ENCODE data around the gene ADAMTS12.

The ADAMTS12 gene

GRCh38 chr5:33576726-33577590, 314.8 kb downstream of the ADAMTS12 start:
- Histone ChIP-seq H3K27me3 (ENCODE audit: low read depth, low read length) (no peaks in the 10 kb centered on the region), H2AFZ (ENCODE audit: low read depth, low read length) (no peak overlapping the region), H3K4me2 (ENCODE audit: low read length) (no peak overlapping the region), H4K20me1 (ENCODE audit: insufficient read depth, low read length) (no peaks in the 10 kb centered on the region), H3K27ac (ENCODE audit: low read length) (no peak overlapping the region), H3K4me3 (ENCODE audit: low read length) (no peak overlapping the region), H3K4me1 (ENCODE audit: low read length) (no peaks in the 10 kb centered on the region), H3K79me2 (ENCODE audit: low read length) (no peaks in the 10 kb centered on the region), H3K36me3 (replicated peaks; ENCODE audit: low read depth, low read length) (peaks cover 5% of the 10 kb centered on the region), H3K9ac (ENCODE audit: low read length) (no peak overlapping the region), H3K9me3 (ENCODE audit: insufficient read depth, low read length) (peaks cover 15% of the 10 kb centered on the region)
- TF ChIP-seq EZH2phosphoT487 (IDR thresholded peaks at IDR 0.05; ENCODE audit: low read depth), result no peak
- TF ChIP-seq, protein P1, sequence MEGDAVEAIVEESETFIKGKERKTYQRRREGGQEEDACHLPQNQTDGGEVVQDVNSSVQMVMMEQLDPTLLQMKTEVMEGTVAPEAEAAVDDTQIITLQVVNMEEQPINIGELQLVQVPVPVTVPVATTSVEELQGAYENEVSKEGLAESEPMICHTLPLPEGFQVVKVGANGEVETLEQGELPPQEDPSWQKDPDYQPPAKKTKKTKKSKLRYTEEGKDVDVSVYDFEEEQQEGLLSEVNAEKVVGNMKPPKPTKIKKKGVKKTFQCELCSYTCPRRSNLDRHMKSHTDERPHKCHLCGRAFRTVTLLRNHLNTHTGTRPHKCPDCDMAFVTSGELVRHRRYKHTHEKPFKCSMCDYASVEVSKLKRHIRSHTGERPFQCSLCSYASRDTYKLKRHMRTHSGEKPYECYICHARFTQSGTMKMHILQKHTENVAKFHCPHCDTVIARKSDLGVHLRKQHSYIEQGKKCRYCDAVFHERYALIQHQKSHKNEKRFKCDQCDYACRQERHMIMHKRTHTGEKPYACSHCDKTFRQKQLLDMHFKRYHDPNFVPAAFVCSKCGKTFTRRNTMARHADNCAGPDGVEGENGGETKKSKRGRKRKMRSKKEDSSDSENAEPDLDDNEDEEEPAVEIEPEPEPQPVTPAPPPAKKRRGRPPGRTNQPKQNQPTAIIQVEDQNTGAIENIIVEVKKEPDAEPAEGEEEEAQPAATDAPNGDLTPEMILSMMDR (IDR thresholded peaks at IDR 0.05; ENCODE audit: low read depth, low read length), result no peak

DNA sequence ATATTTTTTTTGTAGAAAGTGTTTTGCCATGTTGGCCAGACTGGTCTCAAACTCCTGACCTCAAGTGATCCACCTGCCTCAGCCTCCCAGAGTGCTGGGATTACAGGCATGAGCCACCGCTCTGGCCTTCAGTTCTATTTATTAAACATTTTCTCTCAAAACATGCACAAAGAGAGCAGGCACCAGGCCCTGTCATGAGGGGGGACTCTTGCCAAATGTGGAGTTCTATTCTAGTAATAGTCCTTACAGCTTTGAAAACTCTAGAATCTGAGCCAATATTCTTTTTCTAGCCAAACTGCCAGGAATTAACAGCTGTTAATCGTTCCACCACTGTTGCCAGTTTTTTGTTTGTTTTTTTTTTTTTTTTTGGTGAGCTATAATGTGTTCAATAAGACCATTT, 326.5 kb downstream of the ADAMTS12 start:
- H3K4me2 ChIP-seq (ENCODE audit: low read length), result no peak overlapping the region
- no peak overlapping the region for H3K4me3 ChIP-seq (ENCODE audit: low read length)
- no peaks in the 10 kb centered on the region for H4K20me1 ChIP-seq (ENCODE audit: insufficient read depth, low read length)
- no peaks in the 10 kb centered on the region for H3K27me3 ChIP-seq (ENCODE audit: low read depth, low read length)
- no peak overlapping the region for H3K9ac ChIP-seq (ENCODE audit: low read length)
- no peak overlapping the region for H2AFZ ChIP-seq (ENCODE audit: low read depth, low read length)
- H3K9me3 ChIP-seq (ENCODE audit: insufficient read depth, low read length), result no peaks in the 10 kb centered on the region
- H3K79me2 ChIP-seq (ENCODE audit: low read length), result no peaks in the 10 kb centered on the region
- H3K27ac ChIP-seq (ENCODE audit: low read length), result no peak overlapping the region
- TF ChIP-seq, protein P1 (IDR thresholded peaks at IDR 0.05; ENCODE audit: low read depth, low read length), result no peak
- TF ChIP-seq EZH2phosphoT487 (IDR thresholded peaks at IDR 0.05; ENCODE audit: low read depth), result no peak
- H3K36me3 ChIP-seq (replicated peaks; ENCODE audit: low read depth, low read length), result no peaks in the 10 kb centered on the region
- H3K4me1 ChIP-seq (ENCODE audit: low read length), result no peaks in the 10 kb centered on the region

GRCh38 chr5:33563983-33564908, 327.5 kb downstream of the ADAMTS12 start:
- no peaks in the 10 kb centered on the region for H3K9me3 ChIP-seq (ENCODE audit: insufficient read depth, low read length)
- no peaks in the 10 kb centered on the region for H3K27me3 ChIP-seq (ENCODE audit: low read depth, low read length)
- no peak overlapping the region for H3K27ac ChIP-seq (ENCODE audit: low read length)
- no peak overlapping the region for H2AFZ ChIP-seq (ENCODE audit: low read depth, low read length)
- no peaks in the 10 kb centered on the region for H3K4me1 ChIP-seq (ENCODE audit: low read length)
- no peak overlapping the region for H3K4me2 ChIP-seq (ENCODE audit: low read length)
- H3K9ac ChIP-seq (ENCODE audit: low read length), result no peak overlapping the region
- no peak for TF ChIP-seq EZH2phosphoT487 (IDR thresholded peaks at IDR 0.05; ENCODE audit: low read depth)
- TF ChIP-seq, protein P1 (IDR thresholded peaks at IDR 0.05; ENCODE audit: low read depth, low read length), result no peak
- no peak overlapping the region for H3K4me3 ChIP-seq (ENCODE audit: low read length)
- no peaks in the 10 kb centered on the region for H4K20me1 ChIP-seq (ENCODE audit: insufficient read depth, low read length)
- no peaks in the 10 kb centered on the region for H3K79me2 ChIP-seq (ENCODE audit: low read length)
- H3K36me3 ChIP-seq (replicated peaks; ENCODE audit: low read depth, low read length), result no peaks in the 10 kb centered on the region

DNA sequence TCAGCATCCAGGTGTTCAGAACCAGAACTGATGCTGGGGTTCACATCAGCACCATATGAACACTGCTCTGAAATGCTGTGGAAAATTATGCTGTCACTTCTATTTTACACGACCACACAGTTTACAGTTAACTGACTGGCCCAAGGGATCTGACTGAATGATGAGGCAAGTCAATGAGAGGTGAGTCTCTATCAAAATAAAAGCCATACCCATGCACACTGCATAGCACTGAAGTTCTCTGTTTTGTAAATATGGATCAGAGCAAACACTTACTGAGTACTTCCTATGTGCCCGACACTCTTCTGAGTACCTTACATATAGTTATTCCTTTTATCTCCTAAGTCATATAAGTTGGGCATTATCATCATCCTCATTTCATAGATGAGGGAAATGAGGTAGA, 328.3 kb downstream of the ADAMTS12 start:
- Histone ChIP-seq H3K9me3 (ENCODE audit: insufficient read depth, low read length) (no peaks in the 10 kb centered on the region), H3K27ac (ENCODE audit: low read length) (no peak overlapping the region), H3K9ac (ENCODE audit: low read length) (no peak overlapping the region), H3K4me2 (ENCODE audit: low read length) (no peak overlapping the region), H3K79me2 (ENCODE audit: low read length) (no peaks in the 10 kb centered on the region), H3K27me3 (ENCODE audit: low read depth, low read length) (no peaks in the 10 kb centered on the region), H3K4me3 (ENCODE audit: low read length) (no peak overlapping the region), H3K4me1 (ENCODE audit: low read length) (no peaks in the 10 kb centered on the region), H4K20me1 (ENCODE audit: insufficient read depth, low read length) (no peaks in the 10 kb centered on the region), H2AFZ (ENCODE audit: low read depth, low read length) (no peak overlapping the region), H3K36me3 (replicated peaks; ENCODE audit: low read depth, low read length) (no peaks in the 10 kb centered on the region)
- TF ChIP-seq, protein P1 (IDR thresholded peaks at IDR 0.05; ENCODE audit: low read depth, low read length), result no peak
- no peak for TF ChIP-seq EZH2phosphoT487 (IDR thresholded peaks at IDR 0.05; ENCODE audit: low read depth)
